Measurements from ENCODE around the gene C12orf56.

The C12orf56 gene

GRCh38 chr12:64236549-64236948 lies 154.0 kb downstream of the C12orf56 start:
- Histone ChIP-seq H3K4me1 (ENCODE audit: insufficient read depth, insufficient read length) (no peaks in the 10 kb centered on the region), H3K9me3 (ENCODE audit: insufficient read depth, low read length) (no peaks in the 10 kb centered on the region), H3K9ac (ENCODE audit: insufficient read length, low read depth) (no peak overlapping the region), H3K36me3 (ENCODE audit: insufficient read depth, insufficient read length, low read length) (no peaks in the 10 kb centered on the region), H3K27me3 (ENCODE audit: insufficient read depth, insufficient read length) (no peaks in the 10 kb centered on the region), H3K4me3 (ENCODE audit: insufficient read length, low read depth) (no peak overlapping the region)
- no peak for TF ChIP-seq YY1 (IDR thresholded peaks at IDR 0.05; ENCODE audit: insufficient read depth, insufficient read length)
- TF ChIP-seq ZNF274 (IDR thresholded peaks at IDR 0.05; ENCODE audit: low read depth, low read length) = no peak
- no peak for TF ChIP-seq SUZ12 (IDR thresholded peaks at IDR 0.05; ENCODE audit: extremely low read depth, insufficient read depth, insufficient read length)
- DNase-seq (ENCODE audit: low read depth, low spot score) = no peak

GRCh38 chr12:64232196-64232595 lies 158.4 kb downstream of the C12orf56 start:
- no peak for TF ChIP-seq YY1 (IDR thresholded peaks at IDR 0.05; ENCODE audit: insufficient read depth, insufficient read length)
- no peak for TF ChIP-seq SUZ12 (IDR thresholded peaks at IDR 0.05; ENCODE audit: extremely low read depth, insufficient read depth, insufficient read length)
- TF ChIP-seq ZNF274 (IDR thresholded peaks at IDR 0.05; ENCODE audit: low read depth, low read length) = no peak
- H3K4me3 ChIP-seq (ENCODE audit: insufficient read length, low read depth) = no peak overlapping the region
- no peaks in the 10 kb centered on the region for H3K36me3 ChIP-seq (ENCODE audit: insufficient read depth, insufficient read length, low read length)
- no peaks in the 10 kb centered on the region for H3K4me1 ChIP-seq (ENCODE audit: insufficient read depth, insufficient read length)
- no peak overlapping the region for H3K9ac ChIP-seq (ENCODE audit: insufficient read length, low read depth)
- DNase-seq (ENCODE audit: low read depth, low spot score) = no peak
- H3K9me3 ChIP-seq (ENCODE audit: insufficient read depth, low read length) = 0 out of 2 replicates have a peak, but pooled peaks cover 6% of the 10 kb centered on the region
- H3K27me3 ChIP-seq (ENCODE audit: insufficient read depth, insufficient read length) = no peaks in the 10 kb centered on the region

DNA sequence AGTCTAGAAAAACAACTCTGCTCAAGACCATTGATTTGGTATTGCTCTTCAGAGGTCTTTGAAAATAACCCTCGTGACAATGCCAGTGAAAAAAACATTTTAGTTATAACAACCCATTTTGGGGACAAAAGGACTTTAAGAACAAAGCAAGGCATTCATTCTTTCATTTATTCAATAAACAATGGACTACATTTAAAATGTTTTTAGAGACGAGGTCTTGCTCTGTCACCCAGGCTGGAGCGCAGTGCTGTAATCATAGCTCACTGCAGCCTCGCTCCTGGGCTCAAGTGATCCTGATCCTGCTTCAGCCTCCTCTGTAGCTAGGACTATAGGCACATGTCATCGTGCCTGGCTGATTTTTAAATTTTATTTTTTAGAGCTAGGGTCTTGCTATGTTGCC lies 160.8 kb downstream of the C12orf56 start:
- TF ChIP-seq SUZ12 (IDR thresholded peaks at IDR 0.05; ENCODE audit: extremely low read depth, insufficient read depth, insufficient read length) (no peak), YY1 (IDR thresholded peaks at IDR 0.05; ENCODE audit: insufficient read depth, insufficient read length) (no peak), ZNF274 (IDR thresholded peaks at IDR 0.05; ENCODE audit: low read depth, low read length) (no peak)
- no peak overlapping the region for H3K9ac ChIP-seq (ENCODE audit: insufficient read length, low read depth)
- H3K4me3 ChIP-seq (ENCODE audit: insufficient read length, low read depth) = no peak overlapping the region
- H3K4me1 ChIP-seq (ENCODE audit: insufficient read depth, insufficient read length) = no peaks in the 10 kb centered on the region
- no peaks in the 10 kb centered on the region for H3K36me3 ChIP-seq (ENCODE audit: insufficient read depth, insufficient read length, low read length)
- 0 out of 2 replicates have a peak, but pooled peaks cover 6% of the 10 kb centered on the region for H3K9me3 ChIP-seq (ENCODE audit: insufficient read depth, low read length)
- no peaks in the 10 kb centered on the region for H3K27me3 ChIP-seq (ENCODE audit: insufficient read depth, insufficient read length)
- no peak for DNase-seq (ENCODE audit: low read depth, low spot score)

DNA sequence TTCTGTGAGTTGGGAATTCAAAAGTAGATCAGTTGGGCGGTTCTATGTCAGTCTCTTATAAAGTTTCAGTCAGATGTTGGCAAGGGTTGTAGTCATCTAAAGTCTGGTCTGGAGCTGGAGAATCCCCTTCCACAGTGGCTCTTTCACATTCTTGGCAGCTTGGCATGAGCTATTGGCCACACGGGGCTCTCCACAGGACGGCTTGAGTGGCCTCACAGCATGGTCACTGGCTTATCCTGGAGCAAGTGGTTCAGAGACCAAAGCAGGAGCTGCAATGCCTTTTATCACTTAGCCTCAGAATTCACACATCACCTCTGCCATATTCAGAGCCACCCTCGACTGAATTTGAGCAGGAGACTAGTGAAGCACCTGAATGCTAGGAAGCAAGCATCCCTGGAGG lies 161.3 kb downstream of the C12orf56 start:
- no peak overlapping the region for H3K4me3 ChIP-seq (ENCODE audit: insufficient read length, low read depth)
- H3K27me3 ChIP-seq (ENCODE audit: insufficient read depth, insufficient read length) = no peaks in the 10 kb centered on the region
- H3K9ac ChIP-seq (ENCODE audit: insufficient read length, low read depth) = no peak overlapping the region
- 0 out of 2 replicates have a peak, but pooled peaks cover 6% of the 10 kb centered on the region for H3K9me3 ChIP-seq (ENCODE audit: insufficient read depth, low read length)
- H3K36me3 ChIP-seq (ENCODE audit: insufficient read depth, insufficient read length, low read length) = no peaks in the 10 kb centered on the region
- H3K4me1 ChIP-seq (ENCODE audit: insufficient read depth, insufficient read length) = no peaks in the 10 kb centered on the region
- TF ChIP-seq ZNF274 (IDR thresholded peaks at IDR 0.05; ENCODE audit: low read depth, low read length) (no peak), SUZ12 (IDR thresholded peaks at IDR 0.05; ENCODE audit: extremely low read depth, insufficient read depth, insufficient read length) (no peak), YY1 (IDR thresholded peaks at IDR 0.05; ENCODE audit: insufficient read depth, insufficient read length) (no peak)
- no peak for DNase-seq (ENCODE audit: low read depth, low spot score)

DNA sequence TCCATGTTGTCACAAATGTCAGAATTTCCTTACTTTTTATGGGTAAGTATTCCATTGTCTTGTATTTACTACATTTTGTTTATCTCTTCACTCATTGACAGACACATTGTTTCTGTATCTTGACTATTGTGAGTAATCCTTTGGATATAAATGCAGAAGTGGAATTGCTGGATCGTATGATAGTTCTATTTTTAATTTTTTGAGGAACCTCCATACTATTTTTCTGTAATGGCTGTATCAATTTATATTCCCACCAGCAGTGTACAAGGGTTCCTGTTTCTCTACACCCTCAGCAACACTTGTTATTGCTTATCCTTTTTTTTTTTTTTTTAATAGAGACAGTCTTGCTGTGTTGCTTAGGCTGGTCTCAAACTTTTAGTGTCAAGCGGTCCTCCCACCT lies 164.9 kb downstream of the C12orf56 start:
- 0 out of 2 replicates have a peak, but pooled peaks cover 6% of the 10 kb centered on the region for H3K9me3 ChIP-seq (ENCODE audit: insufficient read depth, low read length)
- DNase-seq (ENCODE audit: low read depth, low spot score) = no peak
- TF ChIP-seq ZNF274 (IDR thresholded peaks at IDR 0.05; ENCODE audit: low read depth, low read length) = no peak
- TF ChIP-seq SUZ12 (IDR thresholded peaks at IDR 0.05; ENCODE audit: extremely low read depth, insufficient read depth, insufficient read length) = no peak
- no peak for TF ChIP-seq YY1 (IDR thresholded peaks at IDR 0.05; ENCODE audit: insufficient read depth, insufficient read length)
- no peak overlapping the region for H3K9ac ChIP-seq (ENCODE audit: insufficient read length, low read depth)
- no peak overlapping the region for H3K4me3 ChIP-seq (ENCODE audit: insufficient read length, low read depth)
- H3K36me3 ChIP-seq (ENCODE audit: insufficient read depth, insufficient read length, low read length) = no peaks in the 10 kb centered on the region
- H3K4me1 ChIP-seq (ENCODE audit: insufficient read depth, insufficient read length) = no peaks in the 10 kb centered on the region
- no peaks in the 10 kb centered on the region for H3K27me3 ChIP-seq (ENCODE audit: insufficient read depth, insufficient read length)

DNA sequence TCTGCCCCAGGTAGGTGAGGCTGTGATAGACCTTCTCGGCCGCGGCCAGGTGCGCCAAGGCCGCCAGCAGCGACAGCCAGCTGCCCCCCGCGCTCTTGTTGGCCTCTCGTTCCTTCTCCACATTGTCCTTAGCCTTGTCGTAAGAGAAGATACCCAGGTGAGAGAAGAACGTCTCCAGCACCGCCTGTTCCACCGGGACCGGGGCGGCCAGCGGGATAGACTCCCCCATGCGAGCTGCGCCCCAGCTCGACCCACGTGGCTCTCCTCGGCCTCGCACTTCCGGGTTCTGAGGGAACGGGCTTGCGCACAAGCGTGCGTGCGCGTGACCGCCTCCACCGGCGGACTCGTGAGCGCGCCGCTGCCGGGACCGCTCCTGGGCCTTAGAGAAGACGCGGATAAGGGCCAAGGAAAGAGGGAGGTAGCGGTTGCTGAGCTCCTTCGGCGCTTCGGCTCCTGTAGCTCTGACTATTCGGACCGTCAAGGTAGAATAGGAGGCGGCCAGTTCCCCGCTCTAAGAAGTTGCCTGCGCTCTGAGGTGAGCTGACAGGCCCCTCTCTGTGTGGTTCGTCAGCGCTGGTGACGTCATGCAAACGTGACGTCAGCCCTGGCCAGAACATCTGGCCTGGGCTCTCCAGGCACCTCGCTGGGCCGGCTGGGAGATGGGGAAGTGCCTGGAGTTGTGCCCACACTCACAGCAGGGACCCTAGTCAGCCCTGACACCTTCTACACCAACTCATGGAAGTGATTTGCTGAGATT lies 168.4 kb downstream of the C12orf56 start, which contains the start of gene KICS2:
KICS2 (minus strand) TSS at position 288 of the 757 bp plus-strand sequence; CDS start at position 229, 59 bp downstream.
- Histone ChIP-seq H3K9ac (ENCODE audit: insufficient read length, low read depth) (peak within 1 kb of the TSS; percentile 97), H3K36me3 (ENCODE audit: insufficient read depth, insufficient read length, low read length) (no peaks in the 10 kb centered on the region), H3K27me3 (ENCODE audit: insufficient read depth, insufficient read length) (no peaks in the 10 kb centered on the region), H3K4me1 (ENCODE audit: insufficient read depth, insufficient read length) (no peaks in the 10 kb centered on the region), H3K9me3 (ENCODE audit: insufficient read depth, low read length) (no peaks in the 10 kb centered on the region), H3K4me3 (ENCODE audit: insufficient read length, low read depth) (peak within 1 kb of the TSS; percentile 96)
- DNase-seq (ENCODE audit: low read depth, low spot score) = peak; percentile 87
- TF ChIP-seq YY1 (IDR thresholded peaks at IDR 0.05; ENCODE audit: insufficient read depth, insufficient read length) (no peak), SUZ12 (IDR thresholded peaks at IDR 0.05; ENCODE audit: extremely low read depth, insufficient read depth, insufficient read length) (no peak), ZNF274 (IDR thresholded peaks at IDR 0.05; ENCODE audit: low read depth, low read length) (no peak)

GRCh38 chr12:64221651-64222008 lies 168.9 kb downstream of the C12orf56 start:
- no peaks in the 10 kb centered on the region for H3K4me1 ChIP-seq (ENCODE audit: insufficient read depth, insufficient read length)
- H3K9ac ChIP-seq (ENCODE audit: insufficient read length, low read depth) = peak overlapping the region; percentile 97
- TF ChIP-seq YY1 (IDR thresholded peaks at IDR 0.05; ENCODE audit: insufficient read depth, insufficient read length) (no peak), SUZ12 (IDR thresholded peaks at IDR 0.05; ENCODE audit: extremely low read depth, insufficient read depth, insufficient read length) (no peak), ZNF274 (IDR thresholded peaks at IDR 0.05; ENCODE audit: low read depth, low read length) (no peak)
- peak overlapping the region; percentile 96 for H3K4me3 ChIP-seq (ENCODE audit: insufficient read length, low read depth)
- H3K27me3 ChIP-seq (ENCODE audit: insufficient read depth, insufficient read length) = no peaks in the 10 kb centered on the region
- DNase-seq (ENCODE audit: low read depth, low spot score) = peak; percentile 82
- no peaks in the 10 kb centered on the region for H3K9me3 ChIP-seq (ENCODE audit: insufficient read depth, low read length)
- no peaks in the 10 kb centered on the region for H3K36me3 ChIP-seq (ENCODE audit: insufficient read depth, insufficient read length, low read length)
